Measurements from ENCODE around the gene GGCX.

GGCX gene

GRCh38 chr2:85541753-85542457 lies 19.4 kb downstream of the GGCX start:
- DNase-seq (ENCODE audit: low spot score), result no peak

DNA sequence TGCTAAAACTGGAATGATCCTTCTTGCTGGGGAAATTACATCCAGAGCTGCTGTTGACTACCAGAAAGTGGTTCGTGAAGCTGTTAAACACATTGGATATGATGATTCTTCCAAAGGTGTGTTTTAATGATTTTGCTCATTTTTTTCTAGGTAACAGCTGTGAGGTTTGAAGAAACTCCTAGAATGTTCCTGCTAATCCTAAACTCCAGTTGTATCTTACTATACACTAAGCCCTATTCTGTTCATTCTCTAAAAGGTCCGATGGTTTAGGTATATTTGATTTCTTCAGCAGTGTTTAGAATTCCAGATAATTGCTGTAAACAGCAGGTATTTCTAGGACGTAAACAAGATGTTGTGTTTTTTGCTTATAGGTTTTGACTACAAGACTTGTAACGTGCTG lies 20.0 kb downstream of the GGCX start:
- DNase-seq (ENCODE audit: low spot score), result no peak

- DNase-seq (ENCODE audit: low spot score), result no peak
These were observed 21.1 kb downstream of the GGCX start for GRCh38 chr2:85540133-85540648.

GRCh38 chr2:85539361-85540132 lies 21.7 kb downstream of the GGCX start:
- peak; percentile 40 for DNase-seq (ENCODE audit: low spot score)

DNA sequence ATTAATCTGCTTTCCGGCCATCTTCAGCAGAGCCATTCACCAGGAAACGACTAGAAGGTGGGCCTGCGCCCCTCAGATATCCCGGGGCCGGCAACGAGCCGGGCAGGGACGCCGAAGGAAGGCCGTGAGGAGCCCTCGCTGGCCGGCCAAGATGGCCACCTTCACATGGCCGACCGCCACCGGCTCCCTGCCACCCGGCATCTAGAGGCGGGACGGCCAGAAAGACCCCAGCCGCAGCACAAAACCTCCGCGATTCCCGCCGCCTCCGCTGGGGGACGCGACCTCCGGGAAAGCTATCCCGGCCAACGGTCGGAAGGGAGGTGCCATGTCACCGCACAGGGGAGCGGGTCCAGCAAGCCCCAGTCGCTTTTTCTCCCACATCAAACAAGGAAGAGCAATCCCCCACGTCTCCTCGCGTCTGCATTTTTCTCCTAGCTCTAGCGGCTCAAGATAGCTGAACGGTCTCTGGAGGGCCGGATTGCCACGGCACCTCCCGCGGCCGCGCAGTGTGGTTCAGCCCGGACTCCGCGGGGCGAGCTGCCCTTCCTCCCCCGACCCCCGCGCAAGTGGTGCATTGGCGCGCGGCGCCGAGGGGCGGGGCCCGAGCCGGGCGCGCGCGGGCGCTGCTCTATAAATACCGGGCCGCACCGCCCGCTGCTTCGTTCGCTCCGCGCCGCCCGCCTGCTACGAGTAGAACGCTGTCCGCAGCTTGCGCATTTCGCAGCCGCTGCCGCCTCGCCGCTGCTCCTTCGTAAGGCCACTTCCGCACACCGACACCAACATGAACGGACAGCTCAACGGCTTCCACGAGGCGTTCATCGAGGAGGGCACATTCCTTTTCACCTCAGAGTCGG lies 22.6 kb downstream of the GGCX start, which contains the start of gene MAT2A:
Gene MAT2A (plus strand): TSS at position 662 of the 854 bp plus-strand sequence. CDS start 120 bp downstream, at position 782.
- DNase-seq (ENCODE audit: low spot score), result peak; percentile 91

DNA sequence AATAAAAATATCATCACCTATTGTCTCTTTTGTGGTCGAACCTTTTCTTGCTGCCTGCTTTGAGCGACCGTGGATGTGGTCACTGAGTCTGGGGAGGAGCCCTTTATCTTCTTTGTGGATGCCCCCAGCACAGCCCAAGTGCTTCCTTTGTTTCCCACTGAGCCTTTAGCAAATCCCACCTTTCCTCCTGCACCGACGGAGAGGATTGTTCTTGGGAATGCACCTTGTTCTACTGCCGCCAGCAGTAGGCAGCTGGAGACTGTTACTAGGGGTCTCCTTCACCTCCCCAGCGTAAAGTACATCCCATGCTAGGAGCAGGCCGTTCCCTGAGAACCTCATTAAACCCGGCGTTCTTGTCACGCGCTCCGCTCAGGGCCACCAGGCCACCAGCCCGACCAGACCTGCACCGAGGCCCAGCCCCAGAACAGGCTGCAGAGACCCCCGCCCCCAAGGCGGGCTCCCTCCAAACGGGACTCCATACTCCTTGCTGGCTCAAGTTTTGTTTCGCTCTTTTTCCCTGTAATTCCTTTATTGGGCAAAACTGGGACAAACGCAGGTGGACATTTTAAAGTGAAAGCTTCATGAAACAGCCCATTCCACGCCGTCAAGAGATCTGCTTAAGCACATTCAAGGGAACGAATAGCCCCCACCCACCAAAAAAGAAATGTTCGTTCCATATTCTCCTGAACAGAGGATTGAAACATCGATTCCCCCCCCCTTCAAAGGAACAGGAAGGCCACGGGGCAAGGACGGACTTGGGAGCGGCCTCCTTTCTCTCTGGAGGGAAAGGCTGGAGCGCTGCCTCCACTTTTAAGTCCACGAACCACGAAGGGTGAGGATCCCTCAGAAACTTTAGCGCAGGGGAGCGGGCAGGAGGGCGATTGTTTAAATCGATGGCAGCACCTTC lies 23.4 kb downstream of the GGCX start:
- peak; percentile 37 for DNase-seq (ENCODE audit: low spot score)

GRCh38 chr2:85536479-85536878 lies 24.8 kb downstream of the GGCX start:
- DNase-seq (ENCODE audit: low spot score), result no peak

DNA sequence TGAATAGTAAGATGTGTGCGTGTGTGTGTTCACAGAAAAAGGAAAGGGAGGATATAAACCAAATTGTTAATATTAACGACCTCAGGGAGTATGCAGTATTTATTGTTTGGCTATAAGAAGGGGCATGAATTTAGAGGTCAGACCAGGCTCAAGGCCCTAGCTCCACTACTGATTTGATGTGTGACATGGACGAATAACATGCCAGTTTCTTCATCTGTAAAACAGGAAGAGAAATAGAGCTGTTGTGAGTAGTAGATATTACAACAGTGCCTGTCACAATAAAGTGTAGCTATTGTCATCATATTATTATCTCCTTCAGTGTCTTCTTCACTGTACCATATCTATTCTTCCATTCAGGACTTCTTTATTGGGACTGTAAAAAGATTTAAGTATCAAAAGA lies 26.4 kb downstream of the GGCX start:
- no peak for DNase-seq (ENCODE audit: low spot score)

- no peak for DNase-seq (ENCODE audit: low spot score)
These were observed 27.2 kb downstream of the GGCX start for GRCh38 chr2:85534099-85534498.

GRCh38 chr2:85531589-85531988 lies 29.7 kb downstream of the GGCX start:
- DNase-seq (ENCODE audit: low spot score), result no peak

DNA sequence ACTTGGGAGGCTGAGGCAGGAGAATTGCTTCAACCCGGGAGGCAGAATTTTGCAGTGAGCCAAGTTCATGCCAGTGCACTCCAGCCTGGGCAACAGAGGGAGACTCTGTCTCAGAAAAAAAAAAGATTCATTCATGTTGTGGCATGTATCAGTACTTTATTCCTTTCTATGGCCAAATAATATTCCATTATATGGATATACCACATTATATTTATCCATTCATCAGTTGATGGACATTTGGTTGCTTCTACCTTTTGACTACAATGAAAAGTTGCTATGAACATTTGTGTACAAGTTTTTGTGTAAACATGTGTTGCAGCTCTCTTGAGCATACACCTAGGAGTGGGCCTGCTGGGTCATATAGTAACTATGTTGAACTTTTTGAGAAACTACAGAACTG lies 31.5 kb downstream of the GGCX start:
- no peak for DNase-seq (ENCODE audit: low spot score)

DNA sequence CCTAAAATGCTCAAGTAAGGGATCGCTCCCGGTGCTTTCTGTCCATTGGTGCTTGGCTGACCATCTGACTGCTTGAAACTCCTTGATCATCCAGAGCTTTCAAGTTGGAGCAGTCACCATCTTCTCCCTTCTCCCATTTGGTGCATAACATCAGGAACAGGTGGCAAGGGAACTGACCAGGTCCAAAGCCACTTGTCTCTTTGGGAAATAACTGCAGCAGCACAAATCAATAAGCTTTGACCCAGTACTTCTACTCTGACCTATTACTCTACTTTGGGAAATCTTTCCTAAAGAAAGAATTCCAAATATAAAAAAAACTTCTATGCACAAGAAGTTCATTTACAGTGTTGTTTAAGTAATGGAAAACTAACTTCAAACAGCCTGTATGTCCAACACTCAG lies 32.9 kb downstream of the GGCX start:
- no peak for DNase-seq (ENCODE audit: low spot score)

- no peak for DNase-seq (ENCODE audit: low spot score)
These were observed 33.5 kb downstream of the GGCX start for GRCh38 chr2:85527787-85528186.

- DNase-seq (ENCODE audit: low spot score), result no peak
These were observed 35.7 kb downstream of the GGCX start for GRCh38 chr2:85525567-85525966.

DNA sequence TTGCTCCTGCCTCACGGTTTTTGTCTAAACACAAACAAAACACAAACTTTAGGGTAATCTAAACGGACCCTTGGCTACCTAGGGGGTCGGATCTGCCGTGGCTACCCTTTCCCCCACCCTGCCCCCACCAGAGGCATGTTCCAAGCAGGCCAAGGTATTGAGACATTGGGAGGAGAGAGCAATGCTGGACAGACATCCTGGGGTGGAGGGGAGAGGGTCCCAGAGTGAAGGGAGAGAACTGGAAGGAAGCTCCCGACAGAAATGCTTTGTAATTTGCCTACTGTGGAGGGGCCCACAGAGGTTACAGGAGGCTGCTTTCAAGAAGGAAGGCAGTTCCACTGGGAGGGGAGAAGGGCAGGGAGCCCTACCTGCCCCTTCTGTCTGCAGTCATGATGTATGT lies 36.3 kb downstream of the GGCX start:
- no peak for DNase-seq (ENCODE audit: low spot score)

GRCh38 chr2:85524336-85524908 lies 36.9 kb downstream of the GGCX start:
- no peak for DNase-seq (ENCODE audit: low spot score)

GRCh38 chr2:85523903-85524335 lies 37.4 kb downstream of the GGCX start:
- DNase-seq (ENCODE audit: low spot score), result no peak

GRCh38 chr2:85523062-85523902 lies 38.0 kb downstream of the GGCX start:
- DNase-seq (ENCODE audit: low spot score), result no peak

DNA sequence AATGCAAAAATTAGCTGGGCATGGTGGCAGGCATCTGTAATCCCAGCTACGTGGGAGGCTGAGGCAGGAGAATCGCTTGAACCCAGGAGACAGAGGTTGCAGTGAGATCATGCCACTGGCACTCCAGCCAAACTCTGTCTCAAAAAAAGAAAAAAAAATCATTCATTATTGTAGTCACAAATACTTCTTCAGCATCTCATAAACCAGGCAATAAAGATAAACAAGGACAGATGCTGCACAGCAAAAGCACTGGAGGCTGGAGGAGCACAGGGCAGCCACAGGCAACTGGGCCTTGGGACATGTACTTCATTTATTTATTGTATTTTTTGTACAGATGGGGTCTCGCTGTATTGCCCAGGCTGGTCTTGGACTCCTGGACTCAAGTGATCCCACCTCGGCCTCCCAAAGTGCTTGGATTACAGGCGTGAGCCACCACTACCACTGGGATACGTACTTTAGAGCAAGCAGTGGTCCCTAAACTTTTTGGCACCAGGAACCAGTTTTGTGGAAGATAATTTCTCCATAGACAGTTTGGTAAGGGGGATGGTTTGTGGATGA lies 39.1 kb downstream of the GGCX start:
- no peak for DNase-seq (ENCODE audit: low spot score)
